Mesenteric fat pad (tissue), 1 donor: ENCODE measurements around the gene OR8G1. TPM values are rescaled to one million over a fixed set of nuclear protein-coding genes. Genes with fewer than 3 reads are reported as not detected.
"Not testable (repeated sequence)": the region's sequence is repeated elsewhere in the genome, so short reads cannot be mapped to it uniquely, and the experiment has no call there.

Source experiments
- DNase-seq: peaks from one replicate; pipeline ENCODE4 v3.0.0-alpha.2; 2020; ENCODE audit warnings: low spot score
- long read RNA-seq: library from polyadenylated mRNA; unstranded; transcript quantifications from one replicate; pipeline ENCODE4 v2.0.0, GENCODE V29; 2020
- total RNA-seq: library from RNA; stranded (reverse); fragmentation: NEBNext Ultra II Directional; extraction: Animal tissue kit (Norgen Biotek cat#: 25700); gene quantifications from one replicate; pipeline ENCODE4 v1.2.1, GENCODE V29; 2021
- donor health status: DM: yes; HTN: yes; CAD: no.

The OR8G1 gene, protein sequence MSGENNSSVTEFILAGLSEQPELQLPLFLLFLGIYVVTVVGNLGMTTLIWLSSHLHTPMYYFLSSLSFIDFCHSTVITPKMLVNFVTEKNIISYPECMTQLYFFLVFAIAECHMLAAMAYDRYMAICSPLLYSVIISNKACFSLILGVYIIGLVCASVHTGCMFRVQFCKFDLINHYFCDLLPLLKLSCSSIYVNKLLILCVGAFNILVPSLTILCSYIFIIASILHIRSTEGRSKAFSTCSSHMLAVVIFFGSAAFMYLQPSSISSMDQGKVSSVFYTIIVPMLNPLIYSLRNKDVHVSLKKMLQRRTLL
- not detected for total RNA-seq
- long read RNA-seq: 0 reads

DNA sequence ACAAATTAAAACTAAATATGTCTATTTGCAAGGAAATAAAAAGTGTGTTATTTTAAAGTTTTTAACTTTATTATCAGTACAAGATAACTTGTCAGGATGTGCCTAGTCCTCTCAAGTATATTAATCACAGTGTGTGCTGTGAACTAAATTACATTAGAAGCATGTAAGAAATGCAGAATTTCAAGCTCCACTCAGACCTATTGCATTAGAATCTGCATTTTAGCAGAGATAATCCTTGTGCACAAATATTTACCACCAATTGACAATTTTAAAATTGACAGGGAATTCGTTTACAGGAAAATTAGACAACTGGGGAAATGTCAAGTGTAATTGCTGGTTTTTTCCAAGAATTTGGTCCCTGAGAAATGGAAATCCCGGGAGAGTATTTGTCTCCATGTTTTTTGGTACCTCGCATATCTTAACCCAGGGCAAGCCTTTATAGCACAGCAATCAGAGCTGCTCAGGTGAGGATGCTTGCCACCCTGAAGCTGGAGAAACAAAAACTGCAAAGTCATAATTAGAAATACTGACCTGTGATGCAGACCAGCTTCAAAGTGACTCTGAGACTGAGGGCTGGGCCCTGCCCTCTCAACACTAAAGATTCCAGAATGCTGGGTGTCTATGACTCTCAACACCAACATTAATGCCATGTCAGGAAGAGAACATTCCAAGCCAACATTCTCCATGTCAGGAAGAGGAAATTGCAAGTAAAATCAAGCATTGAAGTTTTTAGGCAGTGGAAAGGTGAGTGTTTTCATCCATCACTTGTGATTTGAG lies at the start of gene OR8G1:
OR8G1 (plus strand) TSS at position 475 of the 777 bp plus-strand sequence. CDS start 8,581 bp downstream, outside the sequence.
- DNase-seq: no peak

DNA sequence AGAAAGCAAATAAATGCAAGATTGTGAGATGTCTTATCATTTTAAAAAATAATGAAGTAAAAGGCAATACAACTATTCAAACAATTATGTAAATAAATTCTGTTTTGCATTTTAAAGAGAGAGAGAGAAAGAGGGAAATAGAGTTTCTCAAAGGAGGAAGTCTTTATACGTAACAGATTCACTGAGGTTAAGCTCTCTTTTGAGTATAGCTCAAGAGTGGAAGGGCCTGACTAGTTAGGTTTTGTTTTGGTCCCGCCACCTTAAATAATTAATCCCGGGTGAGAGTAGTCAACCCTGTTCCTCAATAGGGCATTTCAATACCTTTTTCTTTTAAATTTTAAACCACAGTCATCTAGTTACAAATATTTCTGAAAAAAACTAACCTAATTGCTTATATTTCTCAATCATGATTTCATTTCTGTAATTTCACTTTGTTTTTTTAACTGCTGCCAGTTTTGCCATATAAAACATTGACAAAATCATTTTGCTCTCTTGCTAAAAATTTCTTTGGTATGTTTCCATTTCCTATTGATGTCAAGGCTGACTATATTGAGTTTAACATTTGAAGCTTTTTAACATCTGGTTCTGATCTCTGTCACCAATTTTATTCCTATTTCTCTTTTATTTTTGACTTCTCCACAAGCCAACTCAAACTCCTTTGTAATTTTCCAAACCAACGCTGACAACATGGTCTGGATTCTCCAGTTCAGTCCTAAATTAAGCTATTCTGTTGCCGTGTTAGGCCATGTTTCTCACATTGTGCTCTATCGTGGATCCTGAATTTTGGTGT lies 47.5 kb upstream of the OR8G1 start:
- DNase-seq: no peak

DNA sequence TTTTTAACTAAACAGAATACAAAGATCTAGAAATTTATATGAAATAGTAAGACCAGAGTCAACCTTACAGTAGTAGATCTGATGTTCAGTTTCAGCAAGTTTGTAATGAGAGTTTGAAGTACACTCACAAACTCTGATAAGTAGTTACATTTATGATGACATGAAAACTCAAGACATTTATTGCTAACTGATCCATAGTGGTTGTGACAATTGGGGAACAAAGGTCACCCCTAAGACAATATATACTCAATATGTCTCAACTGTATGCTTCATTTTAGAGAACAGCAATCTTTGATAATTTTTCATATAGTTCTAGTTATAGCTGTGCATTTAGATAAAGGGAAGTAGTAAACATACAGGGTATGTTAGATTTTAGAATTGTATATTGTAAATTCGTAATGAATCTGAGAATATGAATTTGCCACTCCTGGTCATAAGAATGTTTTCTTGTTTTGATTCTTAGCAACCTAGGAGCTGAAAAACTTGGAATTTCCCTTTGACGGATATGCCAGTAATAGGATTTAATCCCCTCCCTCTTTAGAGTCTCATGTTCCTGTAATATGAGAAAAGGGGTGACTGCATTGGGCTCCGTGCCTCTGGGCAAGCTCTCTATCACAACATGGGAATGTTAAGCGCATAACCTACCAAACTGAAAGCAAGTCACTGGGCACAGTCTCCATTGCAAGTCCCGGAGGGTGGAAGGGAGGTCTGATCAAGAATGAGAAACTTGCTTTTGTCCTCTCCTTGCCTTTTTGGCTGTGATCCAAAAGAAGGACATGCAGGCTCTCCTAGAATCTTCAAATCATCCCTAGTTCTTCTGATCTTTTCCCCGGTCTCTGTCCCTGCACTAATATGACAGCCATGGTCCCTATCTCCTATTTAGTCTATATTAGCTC lies 46.4 kb upstream of the OR8G1 start:
- DNase-seq: no peak

DNA sequence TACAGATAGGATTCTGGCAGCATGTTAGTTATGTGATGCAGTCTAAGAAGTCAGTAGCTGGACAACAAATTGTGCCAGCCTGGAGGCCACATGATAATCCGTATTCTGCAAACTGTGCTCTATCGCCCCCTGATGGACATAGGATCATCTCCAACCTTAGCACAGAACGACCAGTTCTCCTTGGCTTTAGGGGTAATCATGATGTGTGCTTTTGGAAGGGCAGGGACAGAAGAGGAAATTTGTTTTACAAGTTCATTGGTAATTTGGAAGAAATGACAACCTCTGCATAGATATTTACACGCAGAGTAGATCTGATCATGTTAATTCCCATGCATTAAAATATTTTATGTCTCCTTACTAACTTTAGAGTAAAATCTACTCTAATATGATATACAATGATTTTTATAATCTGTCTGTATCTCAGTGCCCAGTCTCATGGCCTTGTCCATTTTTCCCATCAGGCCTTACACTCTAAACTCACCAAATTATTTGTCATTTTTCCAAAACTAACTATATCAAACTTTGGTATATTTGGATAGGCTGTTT lies 45.6 kb upstream of the OR8G1 start:
- no peak for DNase-seq

DNA sequence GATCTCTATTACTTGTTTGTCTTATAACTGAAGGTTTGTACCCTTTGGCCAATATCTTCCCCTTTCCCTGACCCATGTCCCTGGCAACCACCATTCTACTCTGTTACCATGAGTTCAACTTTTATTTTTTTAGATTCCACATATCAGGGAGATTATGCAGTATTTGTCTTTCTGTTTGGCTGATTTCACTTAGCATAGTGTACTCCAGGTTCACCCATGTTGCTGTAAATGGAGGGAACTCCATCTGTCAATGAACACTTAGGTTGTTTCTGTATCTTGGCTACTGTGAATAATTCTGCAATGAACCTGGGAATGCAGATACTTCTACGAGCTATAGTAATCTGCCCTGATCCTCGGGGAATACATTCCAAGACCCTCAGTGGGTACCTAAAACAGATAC lies 42.9 kb upstream of the OR8G1 start:
- DNase-seq: no peak

DNA sequence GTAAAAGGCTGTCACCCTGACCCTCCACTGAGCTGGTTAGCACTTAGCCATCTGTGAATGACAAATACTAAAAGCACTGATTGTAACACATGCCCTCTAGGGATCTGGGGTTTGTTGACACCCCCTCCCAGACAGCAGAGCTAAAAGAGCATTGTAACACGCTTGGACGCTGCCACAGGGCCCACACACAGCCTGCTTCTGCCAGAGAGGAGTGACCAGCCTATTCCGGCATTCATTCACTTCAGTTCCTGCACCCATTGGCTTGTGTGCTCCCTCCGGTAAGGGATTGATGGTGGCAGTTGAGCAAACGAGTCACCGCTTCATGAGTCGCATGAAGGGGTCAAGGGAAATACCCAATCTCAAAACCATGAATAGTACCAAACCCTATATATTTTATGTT lies 42.0 kb upstream of the OR8G1 start:
- no peak for DNase-seq

DNA sequence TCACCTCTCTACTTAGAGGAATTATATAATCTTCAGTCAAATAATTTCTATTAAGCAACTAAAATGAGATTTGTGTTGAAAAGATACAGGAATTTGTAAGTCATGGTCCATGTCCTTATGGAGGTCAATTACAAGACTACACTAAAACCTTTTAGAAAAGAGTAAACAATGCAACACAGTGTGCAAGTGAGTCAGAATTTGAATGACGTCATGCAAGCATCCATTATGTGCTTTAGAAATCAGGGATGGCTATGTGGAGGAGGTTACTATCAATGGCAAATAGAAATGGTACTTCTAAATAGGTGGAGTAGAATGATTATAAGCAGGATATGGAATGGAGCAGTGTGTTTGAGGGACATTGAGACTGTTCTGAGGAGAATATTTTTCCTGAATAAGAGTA lies 41.2 kb upstream of the OR8G1 start:
- no peak for DNase-seq

DNA sequence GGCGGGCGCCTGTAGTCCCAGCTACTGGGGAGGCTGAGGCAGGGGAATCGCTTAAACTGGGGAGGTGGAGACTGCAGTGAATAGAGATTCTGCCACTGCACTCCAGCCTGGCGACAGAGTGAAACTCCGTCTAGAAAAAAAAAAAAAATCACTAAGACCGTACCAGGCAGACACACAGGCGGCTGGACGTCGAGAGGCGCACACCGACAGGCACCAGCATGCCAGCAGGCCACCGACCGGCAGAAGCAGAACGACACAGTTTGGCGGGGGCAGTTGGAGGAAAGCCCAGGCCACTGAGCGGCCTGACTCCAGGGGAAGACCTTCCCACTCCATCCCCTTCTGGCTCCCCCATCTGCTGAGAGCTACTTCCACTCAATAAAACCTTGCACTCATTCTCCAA lies 40.2 kb upstream of the OR8G1 start:
- DNase-seq: no peak

DNA sequence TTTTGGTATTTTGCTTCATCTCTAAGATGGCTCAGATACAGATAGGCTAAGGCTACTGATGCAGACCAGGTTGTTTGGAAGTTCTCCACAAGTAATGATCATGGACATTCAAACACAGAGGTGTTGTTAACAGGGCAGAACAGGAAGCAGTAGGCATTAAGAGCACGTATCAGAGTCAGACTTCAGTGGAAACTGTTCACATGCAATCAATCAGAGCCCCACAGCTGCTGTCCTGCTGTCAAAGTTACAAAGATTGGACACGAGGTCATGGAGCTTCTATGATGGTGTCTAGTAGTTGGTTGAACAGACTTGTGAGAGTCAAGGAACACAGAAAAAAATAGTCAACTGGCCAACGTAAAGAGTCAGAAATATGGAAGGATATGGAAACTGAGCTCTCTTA lies 37.9 kb upstream of the OR8G1 start:
- no peak for DNase-seq

DNA sequence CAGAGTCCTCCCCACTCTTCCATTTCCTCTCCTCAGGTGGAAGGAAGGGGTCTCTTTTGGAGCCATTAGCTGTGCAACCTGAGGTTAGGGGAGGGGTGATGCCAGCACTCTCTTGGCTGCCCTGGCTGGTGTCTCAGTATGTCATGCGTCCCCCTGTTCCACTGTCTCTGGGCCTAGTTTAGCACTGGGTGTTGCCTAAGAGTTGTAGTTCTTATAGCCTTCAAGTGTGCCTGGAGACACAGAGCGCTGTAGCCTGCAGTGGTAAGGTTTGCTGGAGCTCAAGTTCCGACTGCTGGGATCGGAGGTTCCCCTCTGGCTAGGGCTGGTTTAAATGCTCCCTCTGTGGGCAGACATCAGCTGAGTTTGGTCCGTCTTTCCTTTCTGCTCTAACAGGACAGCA lies 36.9 kb upstream of the OR8G1 start:
- no peak for DNase-seq

DNA sequence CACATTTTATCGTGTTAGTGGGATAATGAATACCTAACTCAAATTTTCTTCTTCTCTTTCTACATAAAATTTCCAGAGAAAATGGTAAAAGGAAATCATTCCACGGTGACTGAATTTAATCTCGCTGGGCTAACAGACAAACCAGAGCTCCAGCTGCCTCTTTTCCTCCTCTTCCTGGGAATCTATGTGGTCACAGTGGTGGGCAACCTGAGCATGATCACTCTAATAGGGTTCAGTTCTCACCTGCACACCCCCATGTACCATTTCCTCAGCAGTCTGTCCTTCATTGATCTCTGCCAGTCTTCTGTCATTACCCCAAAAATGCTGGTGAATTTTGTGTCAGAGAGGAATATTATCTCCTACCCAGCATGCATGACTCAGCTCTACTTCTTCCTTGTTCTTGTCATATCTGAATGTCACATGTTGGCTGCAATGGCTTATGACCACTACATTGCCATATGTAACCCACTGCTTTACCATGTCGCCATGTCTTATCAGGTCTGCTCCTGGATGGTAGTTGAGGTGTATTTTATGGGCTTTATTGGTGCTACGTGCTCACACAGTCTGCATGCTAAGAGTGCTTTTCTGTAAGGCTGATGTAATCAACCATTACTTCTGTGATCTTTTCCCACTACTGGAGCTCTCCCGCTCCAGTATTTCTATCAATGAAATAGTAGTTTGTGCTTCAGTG lies 33.6 kb upstream of the OR8G1 start:
- no peak for DNase-seq

DNA sequence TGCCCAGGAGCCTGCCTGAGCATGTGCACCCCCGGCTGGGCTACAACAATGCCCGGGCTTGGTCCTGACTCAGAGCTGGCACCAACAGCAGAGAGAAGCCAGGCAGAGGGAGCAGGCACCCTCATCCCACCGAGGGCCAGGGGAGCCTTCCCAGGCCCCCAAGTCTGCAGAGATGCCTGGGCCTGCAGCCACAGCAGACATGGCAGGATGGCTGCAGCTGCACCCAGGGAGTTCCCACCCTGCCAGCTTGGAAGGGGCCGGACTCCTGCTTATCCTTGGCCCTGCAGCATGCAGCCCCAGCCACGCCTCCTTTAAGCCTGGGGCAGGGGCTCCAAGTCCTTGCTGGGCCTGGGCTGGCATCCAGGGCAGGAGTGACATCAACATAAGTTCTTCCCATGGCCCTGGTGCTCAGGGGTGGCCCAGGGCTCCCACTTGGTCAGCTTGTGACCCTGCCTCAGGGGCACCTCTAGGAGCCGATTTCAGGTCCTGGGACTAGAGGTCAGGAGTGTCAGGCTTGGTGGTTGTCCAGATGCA lies 31.0 kb upstream of the OR8G1 start:
- no peak for DNase-seq

DNA sequence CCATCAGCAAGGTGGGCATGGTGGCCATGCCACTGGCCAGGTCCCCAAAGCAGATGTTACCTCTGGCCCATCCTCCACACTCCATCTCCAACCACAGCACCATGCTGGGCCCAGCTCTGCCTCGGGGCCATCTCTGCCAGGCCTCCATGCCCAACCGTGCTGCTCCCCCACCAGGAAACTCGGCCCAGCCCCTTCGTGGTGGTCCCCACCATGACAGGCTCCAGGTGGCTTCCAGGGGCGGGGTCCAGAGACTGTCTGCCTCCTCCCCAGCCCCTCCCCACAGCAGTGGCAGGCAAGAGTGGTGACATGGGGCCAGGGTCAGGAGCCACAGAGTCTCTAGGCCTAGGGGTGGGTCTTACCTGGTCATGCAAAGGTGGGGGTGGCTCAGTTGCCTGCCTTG lies 30.5 kb upstream of the OR8G1 start:
- DNase-seq: no peak

DNA sequence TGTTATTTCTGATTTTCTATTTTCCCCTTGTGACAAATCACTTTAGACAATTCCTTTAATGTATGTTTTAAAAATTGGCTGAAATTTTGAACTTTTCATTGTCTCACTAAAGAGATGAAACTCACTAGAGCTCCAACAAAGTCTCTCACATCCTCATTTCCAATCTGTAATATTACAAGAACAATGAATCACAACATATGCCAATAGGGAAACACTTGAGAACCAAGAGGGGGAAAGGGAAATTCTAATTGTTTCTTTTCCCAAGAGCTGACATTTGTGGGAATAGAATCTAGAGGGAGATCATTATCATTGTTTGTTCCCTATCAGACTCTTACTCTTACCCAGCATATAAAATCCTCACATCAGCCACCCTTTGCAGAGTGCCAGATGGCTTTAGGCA lies 29.6 kb upstream of the OR8G1 start:
- DNase-seq: no peak

DNA sequence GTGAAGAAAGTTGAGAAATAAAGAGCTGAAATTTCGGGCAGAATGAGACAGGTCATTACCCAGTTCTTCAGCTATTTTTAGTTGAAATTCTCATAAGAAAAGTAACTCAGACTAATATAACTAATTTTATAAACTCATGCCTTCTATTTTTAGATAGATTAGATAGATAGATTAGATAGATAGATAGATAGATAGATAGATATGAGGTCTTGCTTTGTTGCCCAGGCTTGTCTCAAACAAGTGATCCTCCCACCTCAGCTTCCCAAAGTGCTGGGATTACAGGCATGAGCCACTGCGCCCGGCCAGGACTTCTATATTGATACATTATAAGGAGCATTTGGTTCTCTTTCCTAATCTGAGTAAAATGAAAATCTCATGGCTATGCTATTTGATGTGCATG lies 26.9 kb upstream of the OR8G1 start:
- DNase-seq: no peak

DNA sequence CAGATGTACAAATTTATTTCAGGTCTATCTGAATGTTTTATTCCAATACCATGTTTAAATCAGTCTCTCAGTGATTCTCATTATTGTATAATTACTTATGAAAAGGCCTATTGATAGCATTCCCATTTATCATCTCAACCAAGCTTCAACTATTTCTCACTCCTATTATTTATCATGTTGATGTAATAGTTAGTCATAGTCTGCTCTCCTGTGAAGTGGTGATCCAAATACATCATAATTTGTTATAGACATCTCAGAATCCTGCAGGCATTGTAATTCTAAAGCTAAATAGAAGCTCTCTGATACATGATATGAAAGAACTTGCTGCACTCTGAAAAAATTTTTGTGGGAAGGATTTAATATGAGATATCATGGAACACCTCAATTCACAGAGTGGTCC lies 21.8 kb upstream of the OR8G1 start:
- no peak for DNase-seq

DNA sequence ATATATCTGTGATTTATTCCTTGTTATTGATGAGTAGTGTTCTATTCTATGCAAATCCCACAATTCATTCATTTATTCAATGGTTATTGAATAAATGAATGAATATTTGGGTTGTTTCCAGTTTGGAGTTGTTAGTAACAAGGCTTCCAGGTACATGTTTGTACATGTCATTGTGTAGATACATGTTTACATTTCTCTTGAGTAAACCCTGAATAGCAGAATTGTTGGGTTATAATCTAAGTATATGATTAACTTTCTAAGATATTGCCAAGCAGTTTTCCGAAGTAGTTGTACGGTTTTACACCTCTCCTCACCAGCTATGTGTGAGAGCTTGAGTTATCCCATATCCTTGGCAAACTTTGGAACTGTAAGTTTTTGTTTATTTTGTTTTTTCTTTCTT lies 18.5 kb upstream of the OR8G1 start:
- DNase-seq: no peak

DNA sequence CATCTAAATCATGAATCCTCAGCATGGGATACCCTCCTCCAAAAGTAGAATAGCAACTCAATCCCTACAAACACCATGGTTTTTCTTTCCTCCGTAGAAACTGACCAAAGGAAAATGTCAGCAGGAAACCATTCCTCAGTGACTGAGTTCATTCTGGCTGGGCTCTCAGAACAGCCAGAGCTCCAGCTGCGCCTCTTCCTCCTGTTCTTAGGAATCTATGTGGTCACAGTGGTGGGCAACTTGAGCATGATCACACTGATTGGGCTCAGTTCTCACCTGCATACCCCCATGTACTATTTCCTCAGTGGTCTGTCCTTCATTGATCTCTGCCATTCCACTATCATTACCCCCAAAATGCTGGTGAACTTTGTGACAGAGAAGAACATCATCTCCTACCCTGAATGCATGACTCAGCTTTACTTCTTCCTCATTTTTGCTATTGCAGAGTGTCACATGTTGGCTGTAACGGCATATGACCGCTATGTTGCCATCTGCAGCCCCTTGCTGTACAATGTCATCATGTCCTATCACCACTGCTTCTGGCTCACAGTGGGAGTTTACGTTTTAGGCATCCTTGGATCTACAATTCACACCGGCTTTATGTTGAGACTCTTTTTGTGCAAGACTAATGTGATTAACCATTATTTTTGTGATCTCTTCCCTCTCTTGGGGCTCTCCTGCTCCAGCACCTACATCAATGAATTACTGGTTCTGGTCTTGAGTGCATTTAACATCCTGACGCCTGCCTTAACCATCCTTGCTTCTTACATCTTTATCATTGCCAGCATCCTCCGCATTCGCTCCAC lies 16.1 kb upstream of the OR8G1 start:
- not testable (repeated sequence) for DNase-seq

DNA sequence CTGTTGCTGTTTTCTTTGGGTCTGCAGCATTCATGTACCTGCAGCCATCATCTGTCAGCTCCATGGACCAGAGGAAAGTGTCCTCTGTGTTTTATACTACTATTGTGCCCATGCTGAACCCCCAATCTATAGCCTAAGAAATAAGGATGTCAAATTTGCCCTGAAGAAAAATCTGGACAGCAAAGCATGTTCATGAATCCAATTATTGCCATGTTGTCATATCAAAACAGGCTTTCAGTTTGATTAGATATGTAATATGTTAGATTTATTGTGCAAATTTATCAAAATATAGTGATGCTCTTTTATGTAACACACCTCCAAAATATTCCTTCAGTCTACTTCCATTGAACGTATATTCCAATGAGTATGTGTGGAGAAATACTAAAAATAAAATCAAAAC lies 15.4 kb upstream of the OR8G1 start:
- no peak for DNase-seq
